ENCODE measurements around the gene RNASE12.
"Not testable (repeated sequence)": the region's sequence is repeated elsewhere in the genome, so short reads cannot be mapped to it uniquely, and the experiment has no call there.

GRCh38 chr14:20570720-20571119 is 20.5 kb downstream of the RNASE12 start:
- TF ChIP-seq CTCF, POLR2A (IDR thresholded peaks at IDR 0.05): not testable (repeated sequence)
